ENCODE results near the gene PLCL2.

DNA sequence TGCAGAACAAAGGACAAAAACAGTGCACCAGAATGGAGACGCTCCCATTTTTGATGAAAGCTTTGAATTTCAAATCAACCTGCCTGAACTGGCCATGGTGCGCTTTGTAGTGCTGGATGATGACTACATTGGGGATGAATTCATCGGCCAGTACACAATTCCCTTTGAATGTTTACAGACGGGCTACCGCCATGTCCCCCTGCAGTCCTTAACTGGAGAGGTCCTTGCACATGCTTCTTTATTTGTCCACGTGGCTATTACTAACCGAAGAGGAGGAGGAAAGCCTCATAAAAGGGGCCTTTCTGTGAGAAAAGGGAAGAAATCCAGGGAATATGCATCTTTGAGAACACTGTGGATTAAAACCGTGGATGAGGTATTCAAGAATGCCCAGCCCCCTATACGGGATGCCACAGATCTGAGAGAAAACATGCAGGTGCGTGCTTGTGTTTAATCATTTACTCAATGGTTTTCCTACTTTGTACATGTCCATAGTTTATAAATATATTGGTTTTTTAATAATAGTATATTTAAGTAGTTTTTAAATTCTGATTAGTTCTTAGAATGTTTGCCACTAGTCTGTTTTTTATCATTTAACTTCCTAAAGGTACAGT is 127.1 kb downstream of the PLCL2 start:
- TF ChIP-seq, protein P1, sequence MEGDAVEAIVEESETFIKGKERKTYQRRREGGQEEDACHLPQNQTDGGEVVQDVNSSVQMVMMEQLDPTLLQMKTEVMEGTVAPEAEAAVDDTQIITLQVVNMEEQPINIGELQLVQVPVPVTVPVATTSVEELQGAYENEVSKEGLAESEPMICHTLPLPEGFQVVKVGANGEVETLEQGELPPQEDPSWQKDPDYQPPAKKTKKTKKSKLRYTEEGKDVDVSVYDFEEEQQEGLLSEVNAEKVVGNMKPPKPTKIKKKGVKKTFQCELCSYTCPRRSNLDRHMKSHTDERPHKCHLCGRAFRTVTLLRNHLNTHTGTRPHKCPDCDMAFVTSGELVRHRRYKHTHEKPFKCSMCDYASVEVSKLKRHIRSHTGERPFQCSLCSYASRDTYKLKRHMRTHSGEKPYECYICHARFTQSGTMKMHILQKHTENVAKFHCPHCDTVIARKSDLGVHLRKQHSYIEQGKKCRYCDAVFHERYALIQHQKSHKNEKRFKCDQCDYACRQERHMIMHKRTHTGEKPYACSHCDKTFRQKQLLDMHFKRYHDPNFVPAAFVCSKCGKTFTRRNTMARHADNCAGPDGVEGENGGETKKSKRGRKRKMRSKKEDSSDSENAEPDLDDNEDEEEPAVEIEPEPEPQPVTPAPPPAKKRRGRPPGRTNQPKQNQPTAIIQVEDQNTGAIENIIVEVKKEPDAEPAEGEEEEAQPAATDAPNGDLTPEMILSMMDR (IDR thresholded peaks at IDR 0.05): no peak
- no peak for TF ChIP-seq POLR2AphosphoS5 (IDR thresholded peaks at IDR 0.05)
- TF ChIP-seq POLR2A (IDR thresholded peaks at IDR 0.05): no peak
